GM10248 (cell line): ENCODE results near the gene C20orf141.

Experiments used
- CTCF ChIA-PET: fragments of 300-600 bp; sonication (Branson Sonifier 250); formaldehyde crosslinking; extraction: SDS; loops from one replicate; lab custom pipeline; 2021; ENCODE audit warnings: antibody characterized with exemption; lab: Yijun Ruan, JAX
- POLR2A ChIA-PET: fragments of 350-650 bp; sonication (Branson Sonifier 250); formaldehyde crosslinking; extraction: SDS; loops from one replicate; lab custom pipeline; 2020; ENCODE audit warnings: antibody characterized with exemption; lab: Yijun Ruan, JAX
- DNase-seq: peaks from one replicate; pipeline ENCODE4 v3.0.0; 2012; ENCODE audit errors: extremely low spot score
- TF ChIP-seq, protein P1 (sequence below): IDR thresholded peaks from 2 replicates; pipeline ENCODE4 v1.5.1; 2012; ENCODE audit warnings: mild to moderate bottlenecking, low read depth; ENCODE audit errors: extremely low read depth, missing control alignments, control extremely low read depth

The C20orf141 gene

GRCh38 chr20:2778602-2779321 is 36.0 kb upstream of the C20orf141 start:
- TF ChIP-seq, protein P1, sequence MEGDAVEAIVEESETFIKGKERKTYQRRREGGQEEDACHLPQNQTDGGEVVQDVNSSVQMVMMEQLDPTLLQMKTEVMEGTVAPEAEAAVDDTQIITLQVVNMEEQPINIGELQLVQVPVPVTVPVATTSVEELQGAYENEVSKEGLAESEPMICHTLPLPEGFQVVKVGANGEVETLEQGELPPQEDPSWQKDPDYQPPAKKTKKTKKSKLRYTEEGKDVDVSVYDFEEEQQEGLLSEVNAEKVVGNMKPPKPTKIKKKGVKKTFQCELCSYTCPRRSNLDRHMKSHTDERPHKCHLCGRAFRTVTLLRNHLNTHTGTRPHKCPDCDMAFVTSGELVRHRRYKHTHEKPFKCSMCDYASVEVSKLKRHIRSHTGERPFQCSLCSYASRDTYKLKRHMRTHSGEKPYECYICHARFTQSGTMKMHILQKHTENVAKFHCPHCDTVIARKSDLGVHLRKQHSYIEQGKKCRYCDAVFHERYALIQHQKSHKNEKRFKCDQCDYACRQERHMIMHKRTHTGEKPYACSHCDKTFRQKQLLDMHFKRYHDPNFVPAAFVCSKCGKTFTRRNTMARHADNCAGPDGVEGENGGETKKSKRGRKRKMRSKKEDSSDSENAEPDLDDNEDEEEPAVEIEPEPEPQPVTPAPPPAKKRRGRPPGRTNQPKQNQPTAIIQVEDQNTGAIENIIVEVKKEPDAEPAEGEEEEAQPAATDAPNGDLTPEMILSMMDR: no peak
- ChIA-PET CTCF (no interaction called here), POLR2A (no interaction called here)
- no peak for DNase-seq

DNA sequence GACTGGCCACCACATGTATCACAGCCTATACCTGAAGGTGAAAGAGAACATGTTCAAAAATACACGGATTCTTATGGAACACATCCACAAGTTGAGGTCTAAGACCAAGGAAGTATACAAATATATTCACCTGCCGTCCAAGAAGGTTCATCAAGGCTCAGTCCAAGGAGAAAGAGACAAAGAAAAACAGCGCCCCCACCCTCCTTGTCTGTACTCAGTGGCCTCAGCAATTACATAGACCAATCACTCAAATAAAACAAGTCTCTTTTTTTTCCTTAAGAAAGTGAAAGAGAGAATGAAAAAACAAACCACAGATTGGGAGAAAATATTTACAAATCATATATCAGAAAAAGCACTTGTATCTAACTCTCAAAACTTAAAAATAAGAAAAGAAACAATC is 33.8 kb upstream of the C20orf141 start:
- ChIA-PET POLR2A (no interaction called here), CTCF (no interaction called here)
- DNase-seq: no peak
- TF ChIP-seq, protein P1: no peak

GRCh38 chr20:2783908-2784566 is 30.8 kb upstream of the C20orf141 start:
- DNase-seq: no peak
- TF ChIP-seq, protein P1: no peak
- POLR2A ChIA-PET: interaction anchor here (0.7 kb wide), 1 partner anchor 1890 kb away, joined by 5 read pairs; no protein-coding TSS in a partner anchor
- CTCF ChIA-PET: no interaction called here

DNA sequence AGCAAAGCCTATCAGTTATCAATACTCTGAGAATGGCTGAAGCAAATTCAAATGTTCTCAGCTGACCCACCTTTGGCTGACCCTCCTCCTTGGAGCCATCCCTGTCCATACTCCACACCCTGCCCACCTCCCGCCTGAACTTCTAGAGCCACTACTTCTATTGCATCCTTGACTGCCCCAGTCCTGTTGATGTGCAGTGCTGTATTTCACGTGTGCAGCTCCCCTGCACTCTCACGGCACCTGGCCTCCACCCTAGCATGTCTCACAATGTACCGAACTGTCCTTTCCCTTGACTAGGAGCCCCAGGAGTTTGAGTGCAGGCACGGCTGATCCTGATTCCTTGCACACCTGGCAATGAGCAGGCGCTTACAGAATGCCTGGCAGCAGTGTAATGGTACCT is 21.3 kb upstream of the C20orf141 start:
- POLR2A ChIA-PET: no interaction called here
- TF ChIP-seq, protein P1: no peak
- CTCF ChIA-PET: no interaction called here
- DNase-seq: no peak

DNA sequence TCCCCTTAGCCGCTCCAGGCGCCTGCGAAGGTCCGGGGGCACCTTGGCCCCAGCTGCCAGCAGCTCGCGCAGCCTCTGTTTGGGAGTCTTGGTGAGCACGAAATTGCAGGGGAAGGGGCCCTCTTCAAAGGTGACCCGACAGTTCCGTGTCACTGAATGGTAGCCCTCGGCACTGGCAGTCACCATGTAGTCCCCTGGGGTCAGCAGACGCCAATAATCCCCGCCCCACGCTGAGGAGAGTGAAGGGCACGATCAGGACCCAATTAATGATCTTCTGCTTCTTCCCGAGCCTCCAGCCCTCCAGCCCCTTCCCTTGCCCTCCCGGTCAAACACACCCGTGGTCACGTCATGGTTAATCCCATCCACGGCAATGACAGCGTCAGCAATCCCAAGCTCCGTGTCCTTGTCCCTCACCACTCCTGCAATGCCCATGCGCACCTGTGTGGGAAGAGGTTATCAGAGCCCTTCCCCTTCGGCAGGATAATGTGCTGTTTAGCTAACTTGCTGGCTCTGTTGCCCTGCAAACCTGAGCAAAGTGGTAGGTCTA is 20.5 kb upstream of the C20orf141 start:
- CTCF ChIA-PET: interaction anchor here (0.9 kb wide), 1 partner anchor 14 kb away, joined by 3 read pairs; no protein-coding TSS in a partner anchor
- POLR2A ChIA-PET: no interaction called here
- TF ChIP-seq, protein P1: no peak
- DNase-seq: no peak

- POLR2A ChIA-PET: no interaction called here
- TF ChIP-seq, protein P1: no peak
- no peak for DNase-seq
- CTCF ChIA-PET: interaction anchor here (0.9 kb wide), 1 partner anchor 15 kb away, joined by 3 read pairs; no protein-coding TSS in a partner anchor
These were observed 19.8 kb upstream of the C20orf141 start for GRCh38 chr20:2794866-2795447.
